Measurements from ENCODE around the gene KRTAP10-5.

GRCh38 chr21:44576025-44576420 lies 4.4 kb downstream of the KRTAP10-5 start:
- no peak for TF ChIP-seq YY1 (IDR thresholded peaks at IDR 0.05; ENCODE audit: insufficient read depth, insufficient read length)
- TF ChIP-seq SUZ12 (IDR thresholded peaks at IDR 0.05; ENCODE audit: extremely low read depth, insufficient read depth, insufficient read length), result no peak
- no peak for TF ChIP-seq ZNF274 (IDR thresholded peaks at IDR 0.05; ENCODE audit: low read depth, low read length)
